A549 (cell line): ENCODE measurements around the gene PDE8A. TPM values are rescaled to one million over a fixed set of nuclear protein-coding genes. Genes with fewer than 3 reads are reported as not detected.

ENCODE experiments used
- ATAC-seq, 2 experiments: fragments of 200-7000 bp in 1 of 2; fragments of >200 bp in 1 of 2; cut with Nextera tagmentation in 1 of 2; cut with Tn5 transposase in 1 of 2; 3 replicates each; pipeline versions ENCODE4 v1.8.0 to v1.9.1; 2018 to 2020; ENCODE audit warnings: mild to moderate bottlenecking in 1 of 2, moderate library complexity in 1 of 2
- CTCF ChIA-PET: fragments of 300-600 bp; sonication (Branson Sonifier 250); formaldehyde crosslinking; extraction: SDS; loops from one replicate; lab custom pipeline; 2021; ENCODE audit warnings: antibody characterized with exemption, inconsistent platforms; lab: Yijun Ruan, JAX
- POLR2A ChIA-PET: fragments of 350-600 bp; formaldehyde crosslinking; extraction: SDS; loops from one replicate; lab custom pipeline; 2021; ENCODE audit warnings: antibody characterized with exemption, inconsistent platforms; lab: Yijun Ruan, JAX
- DNase-seq, 2 experiments: peaks; one replicate each; pipeline versions ENCODE4 v3.0.0 to v3.0.0-alpha.2; 2011 to 2016; ENCODE audit warnings: low read depth in 1 of 2, low spot score in 1 of 2
- FAIRE-seq: peaks from 2 replicates; lab custom pipeline; 2011; peaks lifted over from hg19 to GRCh38; lab: Jason Lieb, UNC
- H3K27ac ChIP-seq, 2 experiments: fragments of >200 bp; sonication (Bioruptor Twin); formaldehyde crosslinking; 3 replicates each; pipeline ENCODE4 v1.5.1; 2016 to 2017
- H3K4me1 ChIP-seq: fragments of >200 bp; sonication (Bioruptor Twin); formaldehyde crosslinking; 3 replicates; pipeline ENCODE4 v1.6.1; 2016
- H3K4me2 ChIP-seq: fragments of >200 bp; sonication (Bioruptor Twin); formaldehyde crosslinking; 3 replicates; pipeline ENCODE4 v1.6.1; 2016
- H3K4me3 ChIP-seq: fragments of >200 bp; sonication (Bioruptor Twin); formaldehyde crosslinking; 3 replicates; pipeline ENCODE4 v1.5.1; 2016
- H3K9me3 ChIP-seq: fragments of >200 bp; sonication (Bioruptor Twin); formaldehyde crosslinking; 3 replicates; pipeline ENCODE4 v1.6.1; 2016
- CHD4 ChIP-seq: fragments of 200-600 bp; sonication (generic); IDR thresholded peaks from 2 replicates; pipeline ENCODE4 v1.6.1; 2016; ENCODE audit warnings: antibody characterized with exemption, mild to moderate bottlenecking, borderline replicate concordance
- FOSL2 ChIP-seq, 2 experiments: fragments of 450-650 bp in 1 of 2; fragments of >200 bp in 1 of 2; sonication (Bioruptor Twin) in 1 of 2; formaldehyde crosslinking; IDR thresholded peaks; 2 replicates each; pipeline versions ENCODE4 v1.5.0 to v1.6.1; 2016 to 2020; ENCODE audit warnings: mild to moderate bottlenecking in 1 of 2, moderate library complexity in 1 of 2
- HDAC2 ChIP-seq: fragments of 200-600 bp; sonication (generic); IDR thresholded peaks from 2 replicates; pipeline ENCODE4 v1.6.1; 2016
- JUN ChIP-seq, 2 experiments: fragments of >200 bp; sonication (Bioruptor Twin); formaldehyde crosslinking; IDR thresholded peaks; 2 replicates in 1 of 2; 3 replicates in 1 of 2; pipeline ENCODE4 v1.6.1; 2016 to 2017
- JUNB ChIP-seq: fragments of >200 bp; sonication (Bioruptor Twin); formaldehyde crosslinking; IDR thresholded peaks from 2 replicates; pipeline ENCODE4 v1.6.1; 2016
- MAZ ChIP-seq: fragments of 150-350 bp; IDR thresholded peaks from 2 replicates; pipeline ENCODE4 v1.6.1; 2014; ENCODE audit warnings: antibody characterized with exemption, low read depth, low read length, borderline replicate concordance
- RARB ChIP-seq: fragments of 250-450 bp; sonication (Bioruptor Pico); IDR thresholded peaks from 2 replicates; pipeline ENCODE4 v1.8.0; 2021; ENCODE audit warnings: mild to moderate bottlenecking, moderate library complexity
- RCOR1 ChIP-seq: fragments of 150-350 bp; IDR thresholded peaks from 2 replicates; pipeline ENCODE4 v1.6.1; 2014; ENCODE audit warnings: antibody characterized with exemption, low read length, low read depth
- TFCP2L1 ChIP-seq: fragments of 250-450 bp; sonication (Bioruptor Pico); IDR thresholded peaks from 2 replicates; pipeline ENCODE4 v1.5.0; 2021; ENCODE audit warnings: mild to moderate bottlenecking
- ZC3H11A ChIP-seq: fragments of 450-650 bp; IDR thresholded peaks from 2 replicates; pipeline ENCODE4 v1.6.1; 2014; ENCODE audit warnings: antibody characterized with exemption, mild to moderate bottlenecking
- ZSCAN20 ChIP-seq: fragments of 250-450 bp; sonication (Bioruptor Pico); IDR thresholded peaks from 2 replicates; pipeline ENCODE4 v1.8.0; 2022; ENCODE audit warnings: mild to moderate bottlenecking, moderate library complexity
- WGBS: methylation state at CpG from one replicate; pipeline ENCODE4 v1.1.6; 2017; ENCODE audit errors: missing lambda C conversion rate; 5-methylcytosine and 5-hydroxymethylcytosine counted together
- polyA plus RNA-seq, 4 experiments: library from polyadenylated mRNA; depleted of rRNA in 3 of 4; stranded (reverse); fragments of >200 nt; fragmentation: RNase III in 1 of 4; extraction: RNeasy Plus Mini Kit Qiagen cat#74134 plus additional on column Dnase treatment in 1 of 4; gene quantifications; 2 replicates in 3 of 4; 3 replicates in 1 of 4; pipeline ENCODE4 v1.2.3, GENCODE V29; 2011 to 2017
- TF ChIP-seq, protein P1 (sequence below): fragments of 250-450 bp; sonication (Bioruptor Pico); IDR thresholded peaks from 2 replicates; pipeline ENCODE4 v1.5.0; 2020; ENCODE audit warnings: low read depth, mild to moderate bottlenecking, moderate library complexity
- TF ChIP-seq, protein P2 (sequence below): fragments of 450-650 bp; IDR thresholded peaks from 2 replicates; pipeline ENCODE4 v1.6.1; 2014; ENCODE audit warnings: antibody characterized with exemption
- TF ChIP-seq, protein P3 (sequence below): IDR thresholded peaks from 2 replicates; pipeline ENCODE4 v1.6.1; 2012
- TF ChIP-seq, protein P4 (sequence below): fragments of >200 bp; sonication (Bioruptor Twin); formaldehyde crosslinking; IDR thresholded peaks from 3 replicates; pipeline ENCODE4 v1.6.1; 2016

Gene PDE8A
- polyA plus RNA-seq, 2 of the 4 experiments (the other 2 are of a cell fraction): 45.3 to 204 TPM

DNA sequence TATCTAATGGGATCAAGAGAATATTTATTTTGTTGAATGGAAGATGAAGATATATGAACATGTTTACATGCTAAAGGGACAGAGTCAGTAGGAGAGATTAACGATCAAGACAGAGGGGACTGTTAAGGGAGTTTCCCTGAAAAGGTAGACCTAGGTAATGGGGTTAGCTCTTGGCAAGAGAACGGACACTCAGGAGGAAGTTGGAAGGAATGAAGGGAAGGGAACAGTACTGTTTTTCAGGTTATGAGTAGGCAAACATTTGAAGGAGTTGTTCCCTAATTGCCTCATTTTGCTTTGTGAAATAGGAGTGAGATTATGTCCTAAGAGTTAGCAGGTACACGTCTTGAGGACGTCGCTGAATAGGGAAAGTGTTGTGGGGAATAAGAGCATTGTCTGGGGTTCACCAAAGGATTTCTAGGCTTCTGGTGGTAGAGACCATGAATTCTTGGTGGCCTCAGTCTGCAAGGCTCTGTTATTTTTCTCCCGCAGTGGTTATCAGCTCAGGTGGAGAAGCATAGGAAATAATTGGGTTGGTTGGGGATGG is 41.3 kb downstream of the PDE8A start:
- H3K4me3 ChIP-seq: no peak overlapping the region
- peak overlapping the region; percentile 73; the same call in 1 of the 3 replicates for H3K4me2 ChIP-seq
- TF ChIP-seq RARB (CRISPR knock-in tag) (no peak), ZSCAN20 (CRISPR knock-in tag) (no peak), RCOR1 (no peak), MAZ (no peak), JUNB (no peak), JUN (IDR thresholded peaks at IDR 0.05) (no peak), CHD4 (no peak)
- TF ChIP-seq, protein P1, sequence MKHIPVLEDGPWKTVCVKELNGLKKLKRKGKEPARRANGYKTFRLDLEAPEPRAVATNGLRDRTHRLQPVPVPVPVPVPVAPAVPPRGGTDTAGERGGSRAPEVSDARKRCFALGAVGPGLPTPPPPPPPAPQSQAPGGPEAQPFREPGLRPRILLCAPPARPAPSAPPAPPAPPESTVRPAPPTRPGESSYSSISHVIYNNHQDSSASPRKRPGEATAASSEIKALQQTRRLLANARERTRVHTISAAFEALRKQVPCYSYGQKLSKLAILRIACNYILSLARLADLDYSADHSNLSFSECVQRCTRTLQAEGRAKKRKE (CRISPR knock-in tag): no peak
- TF ChIP-seq, all 56 proteins: peak for 0
- WGBS: 83% methylated on average over 6 of the region's 6 CpGs
- no peaks in the 10 kb centered on the region for H3K9me3 ChIP-seq
- DNase-seq (no peak), FAIRE-seq (peak; percentile 39), ATAC-seq (no peak)
- CTCF ChIA-PET: interaction anchor here (1.2 to 6.9 kb wide), 3 partner anchors 8 to 21 kb away, joined by 4 to 28 read pairs (median 8); no protein-coding TSS in a partner anchor
- H3K4me1 ChIP-seq: peaks cover 58% of the 10 kb centered on the region
- POLR2A ChIA-PET: no interaction called here
- H3K27ac ChIP-seq: no peak overlapping the region

DNA sequence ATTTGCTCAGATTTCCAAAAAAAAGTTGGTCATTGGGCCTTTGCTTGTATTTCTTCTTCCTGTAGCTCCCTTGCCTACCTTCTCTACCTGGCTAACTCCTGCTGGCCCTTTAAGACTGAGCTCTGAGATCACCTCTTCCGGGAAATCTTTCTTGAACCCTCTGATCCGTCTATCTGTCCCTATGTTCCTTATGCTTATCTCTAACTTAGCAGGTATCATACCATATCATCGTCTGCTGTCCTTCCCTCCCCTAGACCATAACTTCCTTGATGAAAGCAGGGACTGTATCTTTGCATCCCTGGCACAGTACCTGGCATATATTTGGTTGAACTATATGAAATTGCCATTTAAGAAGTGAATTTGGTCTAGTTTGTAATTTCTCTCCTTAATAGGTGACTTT is 42.3 kb downstream of the PDE8A start:
- peak; percentile 28 to 36; a peak in 3 of 6 replicates for ATAC-seq
- Histone ChIP-seq H3K27ac (peak overlapping the region; percentile 49 to 66), H3K4me2 (peak overlapping the region; percentile 73), H3K9me3 (no peaks in the 10 kb centered on the region)
- no peak for DNase-seq
- no peak for FAIRE-seq
- POLR2A ChIA-PET: interaction anchor here (1.0 kb wide), 1 partner anchor 16 kb away, joined by 4 read pairs; no protein-coding TSS in a partner anchor
- TF ChIP-seq HDAC2: no peak
- TF ChIP-seq, all 56 proteins: peak for 0
- CTCF ChIA-PET: interaction anchor here (0.6 to 6.9 kb wide), 8 partner anchors 14 to 897 kb away, joined by 3 to 28 read pairs (median 3); no protein-coding TSS in a partner anchor
- 34% methylated on average over 3 of the region's 3 CpGs for WGBS
- H3K4me1 ChIP-seq: peaks cover 69% of the 10 kb centered on the region
- H3K4me3 ChIP-seq: no peak overlapping the region

DNA sequence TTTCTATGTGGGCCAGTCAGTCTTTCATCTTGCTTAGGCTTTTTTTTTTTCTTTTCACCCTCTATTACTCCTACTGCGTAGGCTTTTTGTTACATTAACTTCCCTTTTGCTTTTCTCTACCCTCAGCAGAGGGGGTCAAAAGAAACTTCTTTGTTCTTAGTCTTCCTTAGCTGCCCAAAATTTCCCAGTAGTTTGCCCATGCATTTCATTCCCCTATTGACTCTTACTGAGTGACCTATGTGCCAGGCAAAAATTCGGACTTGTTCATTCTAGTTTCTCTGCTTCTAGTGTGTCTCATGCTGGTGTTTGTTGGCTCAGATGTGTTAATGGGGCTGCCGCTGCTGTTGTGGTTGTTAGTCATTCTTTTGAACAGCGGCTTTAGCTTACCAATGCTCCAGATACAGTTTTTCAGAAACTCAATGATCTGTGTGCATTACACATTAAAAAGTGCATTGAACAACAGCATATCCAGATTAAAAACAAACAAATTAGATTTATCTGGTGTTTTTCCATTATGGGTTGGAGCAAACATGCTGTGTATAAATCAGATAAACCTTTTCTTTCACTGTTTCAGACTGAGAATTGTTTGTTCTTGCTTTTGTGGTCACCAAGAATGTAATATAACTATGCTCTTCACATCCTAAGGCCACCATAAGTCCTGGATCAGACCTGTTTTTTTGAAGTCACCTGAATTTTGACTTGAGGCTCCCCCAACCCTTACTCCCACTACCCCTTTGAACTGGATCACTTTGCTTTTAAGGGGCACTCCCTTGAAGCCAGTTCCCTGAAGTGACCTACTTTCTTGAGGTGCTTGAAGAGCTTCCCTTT is 43.1 kb downstream of the PDE8A start:
- DNase-seq: peak; percentile 41 to 51
- ChIA-PET CTCF (interaction anchor here (0.6 to 6.9 kb wide), 8 partner anchors 13 to 897 kb away, joined by 3 to 28 read pairs (median 3); no protein-coding TSS in a partner anchor), POLR2A (interaction anchor here (1.0 kb wide), 1 partner anchor 17 kb away, joined by 4 read pairs; no protein-coding TSS in a partner anchor)
- Histone ChIP-seq H3K9me3 (no peaks in the 10 kb centered on the region), H3K4me1 (peaks cover 76% of the 10 kb centered on the region), H3K4me2 (peak overlapping the region; percentile 73), H3K4me3 (0 out of 3 replicates have a peak overlapping the region, but pooled peaks have one; percentile 3), H3K27ac (peak overlapping the region; percentile 49 to 66)
- peak; percentile 61 for FAIRE-seq
- TF ChIP-seq ZC3H11A: no peak
- TF ChIP-seq, protein P2, sequence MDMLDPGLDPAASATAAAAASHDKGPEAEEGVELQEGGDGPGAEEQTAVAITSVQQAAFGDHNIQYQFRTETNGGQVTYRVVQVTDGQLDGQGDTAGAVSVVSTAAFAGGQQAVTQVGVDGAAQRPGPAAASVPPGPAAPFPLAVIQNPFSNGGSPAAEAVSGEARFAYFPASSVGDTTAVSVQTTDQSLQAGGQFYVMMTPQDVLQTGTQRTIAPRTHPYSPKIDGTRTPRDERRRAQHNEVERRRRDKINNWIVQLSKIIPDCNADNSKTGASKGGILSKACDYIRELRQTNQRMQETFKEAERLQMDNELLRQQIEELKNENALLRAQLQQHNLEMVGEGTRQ: no peak
- TF ChIP-seq TFCP2L1 (CRISPR knock-in tag): no peak
- TF ChIP-seq, protein P3, sequence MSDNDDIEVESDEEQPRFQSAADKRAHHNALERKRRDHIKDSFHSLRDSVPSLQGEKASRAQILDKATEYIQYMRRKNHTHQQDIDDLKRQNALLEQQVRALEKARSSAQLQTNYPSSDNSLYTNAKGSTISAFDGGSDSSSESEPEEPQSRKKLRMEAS: no peak
- TF ChIP-seq RARB (CRISPR knock-in tag): no peak
- no peak for TF ChIP-seq FOSL2 (IDR thresholded peaks at IDR 0.05)
- TF ChIP-seq FOSL2 (CRISPR knock-in tag; IDR thresholded peaks at IDR 0.05): peak; percentile 39
- TF ChIP-seq, protein P4, sequence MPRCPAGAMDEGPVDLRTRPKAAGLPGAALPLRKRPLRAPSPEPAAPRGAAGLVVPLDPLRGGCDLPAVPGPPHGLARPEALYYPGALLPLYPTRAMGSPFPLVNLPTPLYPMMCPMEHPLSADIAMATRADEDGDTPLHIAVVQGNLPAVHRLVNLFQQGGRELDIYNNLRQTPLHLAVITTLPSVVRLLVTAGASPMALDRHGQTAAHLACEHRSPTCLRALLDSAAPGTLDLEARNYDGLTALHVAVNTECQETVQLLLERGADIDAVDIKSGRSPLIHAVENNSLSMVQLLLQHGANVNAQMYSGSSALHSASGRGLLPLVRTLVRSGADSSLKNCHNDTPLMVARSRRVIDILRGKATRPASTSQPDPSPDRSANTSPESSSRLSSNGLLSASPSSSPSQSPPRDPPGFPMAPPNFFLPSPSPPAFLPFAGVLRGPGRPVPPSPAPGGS: no peak
- peak; percentile 55 to 67; a peak in 5 of 6 replicates for ATAC-seq
- 10% methylated on average over 4 of the region's 4 CpGs for WGBS
